HepG2 (cell line): ENCODE measurements around the gene LRIG3. TPM values are rescaled to one million over a fixed set of nuclear protein-coding genes. Genes with fewer than 3 reads are reported as not detected.

Experiments used
- NCOA2 ChIP-seq: sonication (generic); formaldehyde crosslinking; IDR thresholded peaks from 2 replicates; pipeline ENCODE4 v1.8.0; 2022; ENCODE audit warnings: inconsistent platforms
- PCBP2 ChIP-seq: fragments of 200-400 bp; formaldehyde crosslinking; optimal IDR thresholded peaks from 2 replicates; pipeline ENCODE3; 2018; ENCODE audit warnings: low read length, low read depth; ENCODE audit not compliant: poor library complexity, severe bottlenecking
- SMAD9 ChIP-seq: sonication (generic); formaldehyde crosslinking; IDR thresholded peaks from 2 replicates; pipeline ENCODE4 v1.5.1; 2020; ENCODE audit warnings: mild to moderate bottlenecking, missing genetic modification reagents
- TBL1XR1 ChIP-seq: fragments of 150-350 bp; IDR thresholded peaks from 2 replicates; pipeline ENCODE4 v1.6.1; 2014; ENCODE audit warnings: borderline replicate concordance, low read length; ENCODE audit not compliant: partially characterized antibody
- ZNF136 ChIP-seq: sonication (generic); formaldehyde crosslinking; IDR thresholded peaks from 2 replicates; pipeline ENCODE4 v1.8.1; 2022; ENCODE audit warnings: low read depth, mild to moderate bottlenecking, moderate library complexity, missing genetic modification reagents
- ZNF142 ChIP-seq: sonication (generic); formaldehyde crosslinking; IDR thresholded peaks from 2 replicates; pipeline ENCODE4 v1.4.0; 2020; ENCODE audit warnings: missing genetic modification reagents
- ZNF576 ChIP-seq: sonication (generic); formaldehyde crosslinking; IDR thresholded peaks from 2 replicates; pipeline ENCODE4 v1.4.0; 2020; ENCODE audit warnings: mild to moderate bottlenecking, missing genetic modification reagents
- polyA plus RNA-seq, 8 experiments: library from polyadenylated mRNA; depleted of rRNA in 3 of 8; stranded (reverse) in 7 of 8; unstranded in 1 of 8; fragments of >200 nt; fragmentation: Illumina TruSeq in 4 of 8; extraction: Trizol in 4 of 8; gene quantifications; 2 replicates each; pipeline versions ENCODE4 v1.2.1 to v1.2.3, GENCODE V29; 2011 to 2016; ENCODE audit warnings: low read depth in 4 of 8, missing spikeins in 1 of 8, mixed read lengths in 1 of 8; ENCODE audit not compliant: insufficient read depth in 1 of 8
- total RNA-seq, 5 experiments: library from RNA; depleted of rRNA; stranded (reverse); fragments of >200 nt; fragmentation: Illumina TruSeq; extraction: Trizol; gene quantifications; 2 replicates each; pipeline ENCODE4 v1.2.3, GENCODE V29; 2016; ENCODE audit warnings: low read depth in 1 of 5

Gene LRIG3
- total and polyA plus RNA-seq, 2 of the 13 experiments (the other 11 are each of a cell fraction or from before 2014, with no cell fraction given), result 7.7 to 17.4 TPM

GRCh38 chr12:58931518-58931917, 11.2 kb upstream of the LRIG3 start (continued):
- no peak for TF ChIP-seq ZNF142 (CRISPR knock-in tag)
- no peak for TF ChIP-seq PCBP2
- TF ChIP-seq ZNF136 (CRISPR knock-in tag), result no peak
- TF ChIP-seq TBL1XR1, result no peak
- no peak for TF ChIP-seq NCOA2
- TF ChIP-seq SMAD9 (CRISPR knock-in tag), result no peak
- peak; percentile 93; the same call in 1 of the 2 replicates for TF ChIP-seq ZNF576
- TF ChIP-seq, all 625 proteins: peak for 4
